MM.1S (cell line): ENCODE data around the gene MNX1.

Source experiments
- DNase-seq: peaks from one replicate; pipeline ENCODE4 v3.0.0-alpha.2; 2015
- H2AFZ ChIP-seq: fragments of 300-600 bp; sonication (generic); 2 replicates; pipeline ENCODE4 v1.6.0; 2016; ENCODE audit warnings: antibody characterized with exemption, low read length
- H3F3A ChIP-seq: fragments of 300-600 bp; sonication (generic); 2 replicates; pipeline ENCODE4 v1.6.1; 2016; ENCODE audit warnings: mild to moderate bottlenecking, antibody characterized with exemption, low read length, moderate library complexity, mixed read lengths; ENCODE audit not compliant: insufficient read depth
- H3K27ac ChIP-seq: fragments of 300-600 bp; sonication (generic); 2 replicates; pipeline ENCODE4 v1.5.1; 2016; ENCODE audit warnings: mild to moderate bottlenecking, low read length
- H3K27me3 ChIP-seq: fragments of 300-600 bp; sonication (generic); replicated peaks from 2 replicates; pipeline ENCODE4 v1.6.0; 2016; ENCODE audit warnings: low read length; ENCODE audit not compliant: insufficient read depth
- H3K36me3 ChIP-seq: fragments of 300-600 bp; sonication (generic); replicated peaks from 2 replicates; pipeline ENCODE4 v1.6.1; 2016; ENCODE audit warnings: mild to moderate bottlenecking, low read length, mixed read lengths; ENCODE audit not compliant: insufficient read depth
- H3K4me1 ChIP-seq: fragments of 300-600 bp; sonication (generic); 2 replicates; pipeline ENCODE4 v1.6.1; 2016; ENCODE audit warnings: low read length, mixed read lengths
- H3K4me2 ChIP-seq: fragments of 300-600 bp; sonication (generic); 2 replicates; pipeline ENCODE4 v1.6.0; 2016; ENCODE audit warnings: low read depth, low read length
- H3K4me3 ChIP-seq: fragments of 300-600 bp; sonication (generic); 2 replicates; pipeline ENCODE4 v1.5.1; 2016; ENCODE audit warnings: low read length, mixed read lengths
- H3K79me2 ChIP-seq: fragments of 300-600 bp; sonication (generic); 2 replicates; pipeline ENCODE4 v1.6.1; 2016; ENCODE audit warnings: mixed run types, low read length, mixed read lengths
- H3K9ac ChIP-seq: fragments of 300-600 bp; sonication (generic); 2 replicates; pipeline ENCODE4 v1.6.1; 2016; ENCODE audit warnings: low read length, mixed read lengths
- H3K9me2 ChIP-seq: fragments of 300-600 bp; sonication (generic); replicated peaks from 2 replicates; pipeline ENCODE4 v1.6.1; 2016; ENCODE audit warnings: mild to moderate bottlenecking, low read length, mixed read lengths; ENCODE audit not compliant: insufficient read depth
- H3K9me3 ChIP-seq: fragments of 300-600 bp; sonication (generic); replicated peaks from 2 replicates; pipeline ENCODE4 v1.6.1; 2016; ENCODE audit warnings: mild to moderate bottlenecking, low read length, mixed read lengths; ENCODE audit not compliant: insufficient read depth
- H4K20me1 ChIP-seq: fragments of 300-600 bp; sonication (generic); 2 replicates; pipeline ENCODE4 v1.6.1; 2016; ENCODE audit warnings: mild to moderate bottlenecking, low read length, moderate library complexity, mixed read lengths; ENCODE audit not compliant: insufficient read depth
- EZH2 ChIP-seq: fragments of 300-600 bp; sonication (generic); optimal IDR thresholded peaks from 2 replicates; pipeline ENCODE3; 2017; ENCODE audit warnings: low read depth, mild to moderate bottlenecking, antibody characterized with exemption, low read length, mixed read lengths
- EZH2phosphoT487 ChIP-seq: fragments of 300-600 bp; sonication (generic); IDR thresholded peaks from 2 replicates; pipeline ENCODE4 v1.6.1; 2018; ENCODE audit warnings: antibody characterized with exemption, low read length
- TF ChIP-seq, protein P1 (sequence below): fragments of 300-600 bp; sonication (generic); IDR thresholded peaks from 2 replicates; pipeline ENCODE4 v1.5.1; 2016; ENCODE audit warnings: antibody characterized with exemption, low read length, mixed read lengths

Gene MNX1

DNA sequence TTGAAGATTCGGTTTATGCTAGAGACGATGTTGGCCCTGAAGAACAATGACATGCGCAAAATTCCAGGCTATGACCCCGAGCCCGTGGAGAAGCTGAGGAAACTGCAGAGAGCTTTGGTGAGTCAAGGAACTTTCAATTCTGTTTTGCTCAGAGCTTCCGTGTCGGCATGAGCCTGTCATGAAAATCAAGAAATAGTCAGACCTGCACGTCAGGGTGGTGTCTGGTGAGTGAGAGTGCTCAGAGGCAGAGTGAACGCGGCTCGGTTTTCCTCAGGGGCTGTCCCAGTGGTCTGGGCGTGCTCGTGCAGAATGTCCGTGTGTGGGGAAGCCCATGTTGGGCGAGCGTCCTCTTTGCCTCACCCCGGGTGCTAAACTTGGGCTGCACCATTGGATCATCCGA is 48.3 kb downstream of the MNX1 start:
- Histone ChIP-seq H3K9me3 (no peaks in the 10 kb centered on the region), H3K27me3 (no peaks in the 10 kb centered on the region), H3K9ac (no peak overlapping the region), H3K9me2 (no peaks in the 10 kb centered on the region), H3K79me2 (peaks cover 46% of the 10 kb centered on the region), H3K4me3 (no peak overlapping the region), H3K27ac (no peak overlapping the region), H3F3A (no peaks in the 10 kb centered on the region), H4K20me1 (0 out of 2 replicates have a peak, but pooled peaks cover 4% of the 10 kb centered on the region), H3K36me3 (peaks cover 51% of the 10 kb centered on the region), H3K4me1 (no peaks in the 10 kb centered on the region), H3K4me2 (no peak overlapping the region), H2AFZ (no peak overlapping the region)
- TF ChIP-seq EZH2 = no peak
- TF ChIP-seq, protein P1, sequence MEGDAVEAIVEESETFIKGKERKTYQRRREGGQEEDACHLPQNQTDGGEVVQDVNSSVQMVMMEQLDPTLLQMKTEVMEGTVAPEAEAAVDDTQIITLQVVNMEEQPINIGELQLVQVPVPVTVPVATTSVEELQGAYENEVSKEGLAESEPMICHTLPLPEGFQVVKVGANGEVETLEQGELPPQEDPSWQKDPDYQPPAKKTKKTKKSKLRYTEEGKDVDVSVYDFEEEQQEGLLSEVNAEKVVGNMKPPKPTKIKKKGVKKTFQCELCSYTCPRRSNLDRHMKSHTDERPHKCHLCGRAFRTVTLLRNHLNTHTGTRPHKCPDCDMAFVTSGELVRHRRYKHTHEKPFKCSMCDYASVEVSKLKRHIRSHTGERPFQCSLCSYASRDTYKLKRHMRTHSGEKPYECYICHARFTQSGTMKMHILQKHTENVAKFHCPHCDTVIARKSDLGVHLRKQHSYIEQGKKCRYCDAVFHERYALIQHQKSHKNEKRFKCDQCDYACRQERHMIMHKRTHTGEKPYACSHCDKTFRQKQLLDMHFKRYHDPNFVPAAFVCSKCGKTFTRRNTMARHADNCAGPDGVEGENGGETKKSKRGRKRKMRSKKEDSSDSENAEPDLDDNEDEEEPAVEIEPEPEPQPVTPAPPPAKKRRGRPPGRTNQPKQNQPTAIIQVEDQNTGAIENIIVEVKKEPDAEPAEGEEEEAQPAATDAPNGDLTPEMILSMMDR = no peak
- no peak for TF ChIP-seq EZH2phosphoT487
- DNase-seq = no peak

DNA sequence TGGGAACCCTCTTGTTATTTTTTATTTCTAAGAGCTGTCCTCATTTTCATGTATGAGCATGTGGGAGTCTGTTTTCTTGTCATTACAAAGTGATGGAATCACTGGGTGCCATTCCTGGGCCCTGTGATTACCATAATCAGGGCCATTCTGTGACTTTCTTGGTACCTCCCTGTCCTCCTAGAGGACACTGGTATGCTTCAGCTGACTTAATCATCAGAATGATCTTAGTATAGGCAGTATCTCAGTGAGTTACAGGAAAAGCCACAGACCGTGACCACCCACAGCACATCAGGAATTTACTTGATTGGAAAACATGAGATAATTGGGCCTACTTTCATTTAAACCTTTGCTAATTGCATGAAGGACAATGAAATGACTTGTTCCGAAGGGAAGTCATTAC is 53.7 kb downstream of the MNX1 start:
- Histone ChIP-seq H3K9me2 (no peaks in the 10 kb centered on the region), H3K79me2 (peaks cover 89% of the 10 kb centered on the region), H3K36me3 (peaks cover 53% of the 10 kb centered on the region), H3K4me1 (no peaks in the 10 kb centered on the region), H4K20me1 (peaks cover 9% of the 10 kb centered on the region; the same call in 1 of the 2 replicates), H3K27me3 (no peaks in the 10 kb centered on the region), H3K4me2 (no peak overlapping the region), H3F3A (no peaks in the 10 kb centered on the region), H3K4me3 (no peak overlapping the region), H2AFZ (no peak overlapping the region), H3K9ac (no peak overlapping the region), H3K27ac (no peak overlapping the region), H3K9me3 (no peaks in the 10 kb centered on the region)
- no peak for TF ChIP-seq EZH2phosphoT487
- no peak for TF ChIP-seq EZH2
- TF ChIP-seq, protein P1 = no peak
- DNase-seq = no peak

DNA sequence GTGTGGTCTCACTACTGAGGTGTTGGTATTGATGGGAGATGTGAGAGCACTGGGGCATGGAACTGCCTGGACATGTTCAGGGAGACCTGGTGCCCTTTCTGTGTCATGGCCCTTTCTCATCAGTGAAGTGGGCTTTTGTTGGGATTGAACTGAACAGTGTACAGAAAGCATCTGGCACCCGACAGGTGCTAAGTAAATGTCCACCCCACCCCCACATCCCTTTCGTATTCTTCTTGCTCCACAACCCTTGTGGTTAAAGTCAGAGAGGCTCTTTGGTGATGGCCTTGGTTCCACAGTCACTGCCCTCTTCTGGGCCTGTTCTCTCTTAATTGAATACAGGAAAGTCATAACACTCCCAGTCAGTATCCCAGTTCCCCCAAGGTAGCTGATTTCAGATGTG is 55.5 kb downstream of the MNX1 start:
- no peaks in the 10 kb centered on the region for H3K27me3 ChIP-seq
- DNase-seq = no peak
- H2AFZ ChIP-seq = no peak overlapping the region
- no peaks in the 10 kb centered on the region for H3K9me2 ChIP-seq
- no peak overlapping the region for H3K27ac ChIP-seq
- H3K9me3 ChIP-seq = no peaks in the 10 kb centered on the region
- peaks cover 12% of the 10 kb centered on the region; the same call in 1 of the 2 replicates for H4K20me1 ChIP-seq
- H3K4me1 ChIP-seq = peaks cover 4% of the 10 kb centered on the region; the same call in 1 of the 2 replicates
- peaks cover 89% of the 10 kb centered on the region for H3K79me2 ChIP-seq
- H3K4me2 ChIP-seq = no peak overlapping the region
- peaks cover 5% of the 10 kb centered on the region for H3F3A ChIP-seq
- no peak overlapping the region for H3K4me3 ChIP-seq
- H3K9ac ChIP-seq = no peak overlapping the region
- TF ChIP-seq EZH2phosphoT487 = no peak
- TF ChIP-seq, protein P1 = no peak
- H3K36me3 ChIP-seq = peaks cover 51% of the 10 kb centered on the region
